Neural progenitor cell (in vitro differentiated cells): ENCODE measurements around the gene TSPAN3.

ENCODE experiments used
- CTCF ChIP-seq: fragments of 200-600 bp; sonication (generic); IDR thresholded peaks from 2 replicates; pipeline ENCODE4 v1.5.1; 2017; ENCODE audit warnings: antibody characterized with exemption, mild to moderate bottlenecking
- EZH2 ChIP-seq: fragments of 200-600 bp; sonication (generic); IDR thresholded peaks from 2 replicates; pipeline ENCODE4 v1.6.1; 2017; ENCODE audit warnings: antibody characterized with exemption, mild to moderate bottlenecking, moderate library complexity
- EZH2phosphoT487 ChIP-seq: fragments of 200-600 bp; sonication (generic); IDR thresholded peaks from 2 replicates; pipeline ENCODE4 v1.6.1; 2017; ENCODE audit warnings: antibody characterized with exemption

- TF ChIP-seq CTCF, result no peak
- no peak for TF ChIP-seq EZH2phosphoT487
- TF ChIP-seq EZH2, result no peak
Observed at GRCh38 chr15:77023576-77024272, 47.2 kb downstream of the TSPAN3 start.
